OCI-M1 (cell line): Measurements from ENCODE around the gene SBNO1.
A peak's percentile ranks its signal among the peaks of the same experiment; 100 is the strongest.
"Not testable (repeated sequence)": the region's sequence is repeated elsewhere in the genome, so short reads cannot be mapped to it uniquely, and the experiment has no call there.

Experiments used
- DNase-seq: peaks from one replicate; lab custom pipeline; 2025; lab: John Stamatoyannopoulos, UW

Gene SBNO1

DNA sequence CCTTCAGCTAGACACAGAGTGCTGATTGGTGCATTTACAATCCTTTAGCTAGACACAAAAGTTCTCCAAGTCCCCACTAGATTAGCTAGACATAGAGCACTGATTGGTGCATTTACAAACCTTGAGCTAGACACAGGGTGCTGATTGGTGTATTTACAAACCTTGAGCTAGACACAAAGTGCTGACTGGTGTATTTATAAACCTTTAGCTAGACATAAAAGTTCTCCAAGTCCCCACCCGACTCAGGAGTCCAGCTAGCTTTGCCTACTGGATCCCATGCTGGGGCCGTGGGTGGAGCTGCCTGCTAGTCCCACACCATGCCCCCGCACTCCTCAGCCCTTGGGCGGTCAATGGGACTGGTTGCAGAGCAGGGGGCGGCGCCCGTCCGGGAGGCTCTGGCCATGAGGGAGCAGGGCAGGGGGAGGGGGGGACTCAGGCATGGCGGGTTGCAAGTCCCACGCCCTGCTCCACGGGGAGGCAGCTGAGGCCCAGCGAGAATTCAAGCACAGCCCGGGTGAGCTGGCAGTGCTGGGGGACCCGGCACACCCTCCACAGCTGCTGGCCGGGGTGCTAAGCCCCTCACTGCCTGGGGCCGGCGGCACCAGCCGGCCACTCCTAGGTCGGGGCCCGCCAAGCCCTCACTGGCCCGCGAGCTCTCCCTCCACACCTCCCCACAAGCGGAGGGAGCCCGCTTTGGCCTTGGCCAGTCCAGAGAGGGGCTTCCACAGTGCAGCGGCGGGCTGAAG, 115.5 kb downstream of the SBNO1 start:
- not testable (repeated sequence) for DNase-seq

DNA sequence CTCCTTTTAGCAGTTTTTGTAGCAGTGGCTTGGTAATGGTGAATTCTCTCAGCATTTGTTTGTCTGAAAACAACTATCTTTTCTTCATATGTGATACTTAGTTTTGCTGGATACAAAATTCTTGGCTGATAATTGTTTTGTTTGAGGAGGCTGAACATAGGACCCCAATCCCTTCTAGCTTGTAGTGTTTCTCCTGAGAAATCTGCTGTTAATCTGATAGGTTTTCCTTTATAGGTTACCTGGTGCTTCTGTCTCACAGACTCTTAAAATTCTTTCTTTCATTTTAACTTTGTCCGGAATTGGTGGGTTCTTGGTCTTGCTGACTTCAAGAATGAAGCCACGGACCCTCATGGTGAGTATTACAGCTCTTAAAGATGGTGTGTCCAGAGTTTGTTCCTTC, 116.5 kb downstream of the SBNO1 start:
- DNase-seq = not testable (repeated sequence)

DNA sequence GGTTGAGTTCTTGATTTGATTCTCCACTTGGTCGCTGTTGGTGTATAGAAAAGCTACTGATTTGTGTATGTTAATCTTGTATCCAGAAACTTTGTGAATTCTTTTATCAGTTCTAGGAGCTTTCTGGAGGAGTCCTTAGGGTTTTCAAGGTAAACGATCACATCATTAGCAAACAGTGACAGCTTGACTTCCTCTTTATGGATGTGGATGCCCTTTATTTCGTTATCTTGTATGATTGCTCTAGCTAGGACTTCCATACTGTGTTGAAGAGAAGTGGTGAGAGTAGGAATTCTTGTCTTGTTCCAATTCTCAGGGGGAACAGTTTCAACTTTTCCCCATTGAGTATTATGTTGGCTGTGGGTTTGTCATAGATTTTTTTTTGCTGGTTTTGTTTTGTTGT, 119.0 kb downstream of the SBNO1 start:
- peak; percentile 15 for DNase-seq

DNA sequence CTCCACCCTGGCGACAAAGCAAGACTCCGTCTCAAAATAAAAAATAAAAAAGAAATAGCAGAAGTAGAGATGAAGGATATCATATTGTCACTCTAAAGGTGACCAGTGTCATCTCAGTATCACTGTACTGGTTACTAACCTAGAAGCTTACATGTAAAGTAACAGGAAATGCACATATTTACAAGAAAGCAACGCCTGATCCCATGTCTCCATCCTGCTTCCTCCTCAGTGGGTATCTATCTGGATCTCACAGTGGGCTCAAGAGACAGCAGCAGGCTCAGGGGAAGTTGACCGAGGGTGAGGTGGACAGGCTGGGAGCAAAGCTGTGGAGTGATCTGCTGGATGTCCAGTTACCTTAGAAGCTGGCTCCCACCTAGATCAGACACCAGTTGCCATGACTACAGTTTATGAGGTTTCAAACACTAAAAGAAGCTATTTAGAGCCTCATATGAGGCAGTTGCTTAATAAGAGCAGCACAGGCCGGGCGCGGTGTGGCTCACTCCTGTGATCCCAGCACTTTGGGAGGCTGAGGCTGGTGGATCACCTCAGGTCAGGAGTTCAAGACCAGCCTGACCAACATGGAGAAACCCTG, 120.9 kb downstream of the SBNO1 start:
- DNase-seq = no peak

DNA sequence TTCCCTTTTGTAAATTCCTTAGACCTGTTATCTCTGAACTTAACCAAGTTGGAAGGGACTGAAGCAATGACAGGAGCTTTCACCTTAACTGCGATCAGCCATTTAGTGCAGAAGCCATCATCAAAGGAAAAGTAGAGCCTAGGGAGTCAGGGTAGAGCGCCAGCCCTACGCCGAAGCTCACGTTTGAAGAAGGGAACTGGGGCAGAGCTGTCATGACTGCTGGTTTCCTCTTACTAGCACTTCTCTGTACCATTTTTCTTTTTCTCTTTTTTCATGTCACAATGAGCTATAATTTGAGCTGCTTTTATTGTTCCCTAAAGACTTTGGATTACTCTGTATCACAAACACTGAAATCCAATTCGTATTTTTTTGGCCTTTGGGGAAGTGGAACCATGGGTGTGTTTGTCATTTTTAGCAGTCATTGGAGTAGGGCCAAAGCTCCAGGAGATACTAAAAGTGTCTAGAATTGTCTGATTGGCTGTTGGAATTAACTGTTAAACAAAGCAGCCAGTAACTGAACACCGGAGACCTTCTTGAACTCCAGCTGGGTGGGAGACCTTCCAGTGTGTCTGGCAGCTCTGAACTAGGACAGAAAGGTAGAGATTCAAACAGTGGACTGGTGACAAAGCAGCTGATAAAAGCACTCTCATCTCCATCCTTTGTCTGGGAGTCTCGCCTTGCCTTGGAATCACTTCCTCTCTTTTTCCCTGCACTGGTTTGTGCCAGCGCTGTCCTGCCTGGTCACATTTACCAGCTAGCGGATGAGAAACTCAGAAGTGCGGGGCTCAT, 122.3 kb downstream of the SBNO1 start:
- no peak for DNase-seq
